NCI-H1417 treated with DMSO at 0.1 percent for 48 hours (cell line): ENCODE results near the gene EIF4B.
"Not testable (repeated sequence)": the region's sequence is repeated elsewhere in the genome, so short reads cannot be mapped to it uniquely, and the experiment has no call there.

Source experiments
- DNase-seq: peaks from one replicate; lab custom pipeline; 2025; lab: John Stamatoyannopoulos, UW

EIF4B gene, protein sequence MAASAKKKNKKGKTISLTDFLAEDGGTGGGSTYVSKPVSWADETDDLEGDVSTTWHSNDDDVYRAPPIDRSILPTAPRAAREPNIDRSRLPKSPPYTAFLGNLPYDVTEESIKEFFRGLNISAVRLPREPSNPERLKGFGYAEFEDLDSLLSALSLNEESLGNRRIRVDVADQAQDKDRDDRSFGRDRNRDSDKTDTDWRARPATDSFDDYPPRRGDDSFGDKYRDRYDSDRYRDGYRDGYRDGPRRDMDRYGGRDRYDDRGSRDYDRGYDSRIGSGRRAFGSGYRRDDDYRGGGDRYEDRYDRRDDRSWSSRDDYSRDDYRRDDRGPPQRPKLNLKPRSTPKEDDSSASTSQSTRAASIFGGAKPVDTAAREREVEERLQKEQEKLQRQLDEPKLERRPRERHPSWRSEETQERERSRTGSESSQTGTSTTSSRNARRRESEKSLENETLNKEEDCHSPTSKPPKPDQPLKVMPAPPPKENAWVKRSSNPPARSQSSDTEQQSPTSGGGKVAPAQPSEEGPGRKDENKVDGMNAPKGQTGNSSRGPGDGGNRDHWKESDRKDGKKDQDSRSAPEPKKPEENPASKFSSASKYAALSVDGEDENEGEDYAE

DNA sequence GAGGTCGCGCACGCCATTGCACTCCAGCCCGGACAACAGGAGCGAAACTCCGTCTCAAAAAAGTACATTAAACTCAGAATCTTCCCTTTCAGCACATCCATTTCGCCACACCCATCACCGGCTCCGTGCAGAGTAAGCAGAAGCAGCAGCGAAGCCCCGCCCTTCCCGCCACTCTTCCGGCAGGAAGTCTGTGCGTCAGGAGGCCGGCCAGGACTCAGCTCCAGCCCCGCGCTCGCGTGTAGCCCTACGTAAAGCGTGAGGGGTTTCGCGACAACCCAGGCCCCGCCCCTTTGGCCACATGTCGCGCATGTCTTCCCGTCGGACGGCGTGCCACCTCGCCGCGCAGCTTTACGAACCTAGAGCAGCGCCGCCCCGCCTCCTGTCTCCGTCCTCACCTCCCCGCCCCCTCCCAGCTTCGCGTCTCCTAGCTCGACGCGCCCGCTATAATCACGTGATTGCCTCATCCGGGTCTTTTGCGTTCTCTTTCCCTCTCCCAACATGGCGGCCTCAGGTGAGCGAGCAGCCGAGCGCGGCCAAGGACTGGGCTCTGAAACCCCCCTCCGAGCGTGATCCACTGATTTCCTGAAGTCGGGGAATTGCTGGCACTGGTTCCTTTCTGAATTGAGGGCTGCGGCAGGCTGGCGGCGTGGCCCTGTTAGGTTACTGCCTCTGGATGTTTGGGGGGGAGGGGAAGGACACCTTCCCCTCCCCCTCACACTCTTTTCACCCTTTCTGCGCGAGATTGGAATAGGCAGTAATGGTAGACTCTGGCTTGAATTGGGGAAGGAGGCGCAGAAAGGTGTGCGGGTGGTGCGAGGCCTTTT is at the start of gene EIF4B:
Gene EIF4B (plus strand): TSS at position 471 of the 824 bp plus-strand sequence. CDS start 28 bp downstream, at position 499.
- DNase-seq, result peak; percentile 98

DNA sequence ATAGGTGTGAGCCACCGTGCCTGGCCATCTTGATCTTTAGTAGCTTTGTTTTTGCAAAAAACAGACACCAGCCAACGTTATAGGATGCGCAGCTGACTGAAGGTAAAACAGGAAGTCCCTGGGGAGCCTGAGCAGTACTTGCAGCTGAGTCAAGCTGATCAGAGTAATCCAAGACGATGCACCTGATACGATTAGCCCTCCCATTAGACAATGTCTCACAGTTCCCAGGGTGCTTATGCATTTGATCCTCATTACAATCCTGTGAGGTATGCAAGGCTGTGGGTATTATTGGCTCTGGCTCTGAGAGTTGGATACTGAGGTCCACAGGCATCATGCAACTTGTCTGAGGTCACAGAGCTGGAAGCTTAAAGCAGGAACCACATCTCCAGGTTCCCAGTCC is 49.3 kb upstream of the EIF4B start:
- no peak for DNase-seq

DNA sequence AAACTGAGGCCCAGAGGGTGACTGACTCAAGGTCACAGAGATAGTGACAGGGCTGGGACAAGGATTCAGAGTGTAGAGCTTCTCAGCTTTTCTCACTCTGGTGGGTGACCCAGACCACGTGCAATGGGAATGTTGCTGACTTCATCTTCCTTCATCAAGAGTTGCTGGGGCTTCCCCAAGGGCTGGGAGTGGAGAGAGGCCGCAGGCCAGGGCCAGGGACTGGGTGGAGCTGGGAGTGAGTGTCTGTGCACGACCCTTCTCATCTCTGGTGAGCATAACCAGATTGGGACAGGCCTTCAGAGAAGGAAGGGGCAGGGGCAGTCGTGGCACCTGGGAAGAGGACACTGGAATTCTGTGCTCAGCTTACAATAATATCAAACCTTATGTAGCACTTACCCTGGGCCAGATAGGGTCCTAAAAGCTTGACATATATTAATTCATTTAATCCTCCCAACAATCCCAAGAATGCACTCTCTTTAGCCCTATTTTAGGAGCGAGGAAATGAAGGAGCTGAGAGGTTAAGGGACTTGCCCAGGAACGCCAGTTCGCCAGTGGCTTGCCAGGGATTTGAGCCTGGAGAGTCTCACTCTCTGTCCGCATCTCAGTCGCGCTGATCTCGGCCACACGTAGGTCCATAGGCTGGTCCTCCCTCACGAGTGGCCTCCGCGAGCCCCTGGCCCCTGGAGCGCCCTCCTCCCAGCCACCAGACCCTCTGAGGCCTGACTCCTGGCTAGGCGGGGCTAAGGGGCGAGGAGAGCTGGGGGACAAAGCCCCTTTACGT is 41.5 kb upstream of the EIF4B start:
- no peak for DNase-seq

DNA sequence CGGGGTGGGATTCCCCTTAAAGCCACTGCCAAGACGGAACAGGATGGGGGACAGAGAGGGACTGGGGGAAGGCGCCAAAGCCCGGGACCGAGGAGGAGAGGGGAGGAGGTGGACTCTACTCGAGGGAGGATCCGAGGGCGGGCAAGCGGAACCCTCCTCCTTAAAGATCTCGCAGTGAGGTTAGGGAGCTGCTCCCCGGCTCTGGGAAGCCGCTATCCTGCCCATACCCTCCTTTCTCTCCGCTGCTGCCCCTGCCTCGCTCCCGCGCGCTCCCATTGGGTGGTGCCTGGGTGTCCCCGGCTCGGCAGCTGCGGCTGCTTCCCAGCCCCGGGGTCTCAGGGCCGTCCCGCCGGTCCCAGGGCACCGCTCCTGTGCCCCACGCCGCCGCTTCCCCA is 40.9 kb upstream of the EIF4B start:
- DNase-seq, result no peak

DNA sequence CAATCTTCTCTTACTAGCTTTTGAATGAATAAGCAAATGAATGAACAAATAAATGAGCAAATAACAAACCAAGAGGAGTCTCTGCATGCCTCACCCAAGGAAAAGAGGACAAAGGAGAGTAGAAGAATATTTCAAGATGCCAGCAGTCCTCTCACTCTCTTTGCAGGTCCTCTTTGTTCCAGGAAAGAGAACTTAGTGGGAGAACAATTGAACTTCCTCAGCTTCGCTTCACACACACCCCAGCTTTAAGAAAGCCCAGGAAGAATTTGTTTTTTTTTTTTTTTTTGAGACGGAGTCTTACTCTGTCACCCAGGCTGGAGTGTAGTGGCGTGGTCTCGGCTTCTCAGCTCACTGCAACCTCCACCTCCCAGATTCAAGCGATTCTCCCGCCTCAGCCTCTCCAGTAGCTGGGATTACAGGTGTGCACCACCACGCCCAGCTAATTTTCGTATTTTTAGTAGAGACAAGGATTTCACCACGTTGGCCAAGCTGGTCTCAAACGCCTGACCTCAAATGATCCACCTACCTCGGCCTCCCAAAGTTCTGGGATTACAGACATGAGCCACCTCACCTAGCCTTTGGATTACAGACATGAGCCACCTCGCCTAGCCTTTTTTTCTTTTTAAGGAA is 37.0 kb upstream of the EIF4B start:
- DNase-seq, result no peak

DNA sequence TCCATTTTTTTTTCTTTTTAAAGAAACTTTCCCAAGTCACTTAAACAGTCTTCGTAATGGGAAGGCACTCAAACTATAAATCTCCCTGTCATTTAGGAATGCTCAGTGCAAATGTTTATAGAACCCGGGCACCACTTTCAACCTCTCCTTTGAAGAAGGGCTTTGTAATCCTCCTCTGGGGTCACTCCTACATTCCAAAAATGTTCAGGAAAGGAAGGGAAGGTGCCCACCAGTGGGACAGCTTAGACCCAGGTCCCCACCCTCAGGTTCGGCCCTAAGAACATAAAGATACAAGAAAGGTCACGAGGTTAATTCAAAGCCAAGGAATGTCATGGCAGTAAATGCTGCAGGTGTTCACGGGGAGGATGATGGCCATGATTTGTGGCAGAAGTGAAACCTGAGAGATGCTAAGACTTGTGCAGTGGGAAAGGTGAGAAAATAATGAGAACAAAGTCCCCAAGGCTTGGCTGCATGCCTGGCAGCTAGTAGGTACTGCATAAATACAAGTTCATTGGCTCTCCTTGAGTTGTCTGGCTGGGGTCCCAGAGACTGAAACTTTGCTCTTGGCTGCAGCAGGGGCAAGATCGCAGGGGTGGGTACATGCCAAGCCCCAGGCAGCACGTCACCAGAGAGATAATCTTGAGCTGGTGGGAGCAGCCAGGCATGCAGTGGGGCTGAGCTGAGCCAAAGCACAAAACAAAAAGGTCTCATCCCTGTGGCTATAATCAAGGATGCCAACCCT is 36.3 kb upstream of the EIF4B start:
- DNase-seq, result no peak

DNA sequence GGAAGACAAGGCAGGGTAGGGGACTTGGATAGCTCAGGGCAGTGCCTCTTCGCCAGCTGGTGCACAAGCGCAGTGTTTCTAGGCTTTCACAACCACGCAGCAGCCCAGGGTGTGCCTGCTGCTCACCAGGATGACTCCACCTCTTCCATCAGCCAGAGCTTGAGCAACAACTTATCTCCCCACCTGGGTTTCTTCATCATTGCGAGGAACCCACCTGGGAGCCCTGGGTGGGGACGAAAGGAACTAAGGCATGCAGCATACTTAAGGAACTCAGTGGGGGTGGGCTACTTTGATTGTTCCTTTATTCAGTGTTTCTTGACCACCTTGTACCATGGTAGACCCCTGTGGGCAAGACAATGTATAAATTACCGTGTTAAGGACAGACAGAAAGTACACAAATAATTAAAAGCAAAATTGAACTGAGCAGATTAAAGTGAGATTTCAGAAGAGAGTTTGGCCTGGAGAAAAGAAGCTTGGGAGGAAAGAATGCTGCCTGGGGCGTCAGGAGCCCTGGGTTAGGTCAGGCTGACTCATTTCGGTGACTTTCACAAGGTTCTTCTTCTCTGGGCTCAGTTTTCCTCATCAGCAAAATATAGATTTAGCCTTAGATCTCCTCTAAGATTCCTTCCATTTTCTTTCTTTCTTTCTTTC is 34.5 kb upstream of the EIF4B start:
- DNase-seq, result no peak

DNA sequence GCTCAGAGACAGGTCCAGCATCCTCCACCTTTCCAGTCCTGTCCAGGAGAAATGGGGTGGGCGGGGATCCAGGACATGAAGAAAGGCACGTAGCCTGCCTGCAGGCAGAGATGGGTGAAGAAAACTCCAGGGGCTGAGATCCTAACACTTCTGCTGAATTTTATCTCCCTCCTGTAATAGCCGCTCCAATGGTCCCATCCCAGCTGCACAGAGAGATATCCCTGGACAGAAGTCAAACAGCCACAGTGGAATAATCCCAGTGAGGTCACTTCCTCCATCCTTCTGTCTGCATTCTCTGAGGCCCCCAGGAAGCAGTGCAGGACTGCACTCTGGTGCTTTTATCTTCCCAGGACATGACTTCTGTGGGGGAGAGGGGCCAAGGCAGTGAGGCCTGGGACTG is 31.1 kb upstream of the EIF4B start:
- DNase-seq, result no peak

DNA sequence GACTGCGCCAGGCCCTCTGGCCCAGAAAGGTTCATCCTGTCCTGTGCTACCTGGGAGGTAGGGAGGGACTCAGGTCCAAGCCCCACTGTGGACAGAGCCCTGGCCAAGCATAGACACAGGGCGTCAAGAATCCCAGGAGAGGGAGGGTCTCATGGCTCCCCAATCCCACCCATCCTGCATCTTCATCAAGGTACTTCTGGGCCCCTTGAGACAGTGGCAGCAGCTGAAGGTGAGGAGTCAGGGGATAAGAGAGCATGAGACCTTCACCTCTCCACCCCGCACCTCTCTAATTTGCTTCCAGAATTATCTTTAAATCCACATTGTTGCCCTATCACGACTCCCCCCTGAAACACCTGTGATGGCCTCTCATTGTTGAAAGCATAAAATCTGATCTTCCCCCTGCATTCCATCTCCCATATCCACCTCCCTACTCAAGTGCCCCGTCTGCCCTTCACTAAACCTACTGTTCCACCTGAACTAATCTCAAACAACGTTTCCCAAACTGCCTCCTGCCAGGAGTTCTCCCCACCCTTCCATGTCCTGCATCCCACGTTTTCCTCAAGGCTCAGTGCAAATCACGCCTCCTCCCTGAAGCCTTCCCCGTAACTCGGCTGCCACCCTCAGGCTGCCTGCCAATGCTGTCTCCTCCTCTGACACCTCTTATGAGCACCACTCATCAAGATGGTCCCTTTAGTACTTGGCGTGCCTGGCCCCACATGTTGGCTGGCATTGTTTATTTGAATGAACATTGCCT is 30.3 kb upstream of the EIF4B start:
- no peak for DNase-seq

DNA sequence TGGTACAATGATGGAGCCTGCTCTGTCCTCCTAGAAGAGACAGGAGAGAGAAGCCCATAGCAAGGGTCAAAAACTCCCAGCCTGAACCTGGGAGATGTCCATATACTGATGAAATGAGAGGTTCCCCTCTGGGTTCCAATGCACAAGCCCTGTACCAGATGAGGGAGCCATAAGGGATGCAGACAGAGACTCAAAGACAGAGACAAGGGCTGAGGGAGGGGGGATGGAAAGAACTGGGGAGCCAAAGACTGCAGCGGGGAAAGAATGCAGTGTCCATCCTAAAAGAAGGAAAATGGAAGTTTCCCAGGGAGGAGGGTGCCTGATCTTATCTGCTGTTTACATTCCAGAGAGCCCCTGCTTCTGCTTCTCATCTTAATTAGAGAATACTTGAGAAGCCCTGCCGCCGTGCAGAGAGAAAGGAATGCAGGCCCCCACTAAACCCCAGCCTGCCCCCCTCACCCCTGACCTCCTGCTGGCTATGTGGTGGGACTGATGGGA is 29.6 kb upstream of the EIF4B start:
- DNase-seq, result no peak

DNA sequence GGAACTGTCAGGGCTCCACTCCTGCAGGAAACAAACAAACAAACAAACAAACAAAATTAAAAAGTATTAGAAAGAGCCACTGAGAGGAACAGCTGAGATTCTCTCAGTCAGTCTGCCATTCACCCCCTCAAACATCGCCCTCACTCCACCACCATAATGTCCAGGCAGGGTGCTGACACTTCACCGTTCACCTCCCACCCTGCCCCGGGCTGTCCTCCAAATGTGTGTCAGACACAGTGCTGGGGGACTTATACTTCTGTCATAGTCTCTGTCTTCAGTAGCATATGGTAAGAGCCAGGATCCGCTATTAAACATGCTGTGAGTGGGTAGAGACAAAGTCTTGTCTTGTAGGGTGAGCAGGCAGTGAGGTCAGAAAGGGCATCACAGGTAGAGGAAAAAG is 29.1 kb upstream of the EIF4B start:
- DNase-seq, result no peak

DNA sequence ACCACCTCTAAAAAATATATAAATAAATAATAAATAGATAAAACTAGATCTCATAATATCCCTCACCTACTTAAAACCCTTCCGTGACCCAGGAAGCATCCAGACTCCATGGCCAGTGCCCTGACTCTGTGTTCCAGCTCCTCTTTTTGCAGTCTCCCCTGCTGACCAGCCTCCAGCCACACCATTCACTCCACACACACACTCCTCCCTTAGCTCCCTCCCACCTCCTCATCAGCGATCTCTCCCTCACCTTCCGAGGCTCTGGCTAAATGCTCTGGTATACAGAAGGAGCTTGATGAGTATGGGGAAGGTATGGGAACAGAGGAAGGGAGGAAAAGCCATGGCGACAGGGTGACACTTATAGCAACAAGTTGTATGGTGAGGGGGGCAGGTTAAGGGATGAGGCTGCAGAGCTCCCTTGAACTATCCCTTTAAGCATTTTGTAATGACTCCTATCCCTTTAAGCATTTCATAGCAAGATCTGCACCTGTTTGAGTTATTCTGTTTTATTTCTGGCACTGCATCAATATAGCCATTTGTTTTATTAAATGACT is 26.1 kb upstream of the EIF4B start:
- DNase-seq, result no peak

DNA sequence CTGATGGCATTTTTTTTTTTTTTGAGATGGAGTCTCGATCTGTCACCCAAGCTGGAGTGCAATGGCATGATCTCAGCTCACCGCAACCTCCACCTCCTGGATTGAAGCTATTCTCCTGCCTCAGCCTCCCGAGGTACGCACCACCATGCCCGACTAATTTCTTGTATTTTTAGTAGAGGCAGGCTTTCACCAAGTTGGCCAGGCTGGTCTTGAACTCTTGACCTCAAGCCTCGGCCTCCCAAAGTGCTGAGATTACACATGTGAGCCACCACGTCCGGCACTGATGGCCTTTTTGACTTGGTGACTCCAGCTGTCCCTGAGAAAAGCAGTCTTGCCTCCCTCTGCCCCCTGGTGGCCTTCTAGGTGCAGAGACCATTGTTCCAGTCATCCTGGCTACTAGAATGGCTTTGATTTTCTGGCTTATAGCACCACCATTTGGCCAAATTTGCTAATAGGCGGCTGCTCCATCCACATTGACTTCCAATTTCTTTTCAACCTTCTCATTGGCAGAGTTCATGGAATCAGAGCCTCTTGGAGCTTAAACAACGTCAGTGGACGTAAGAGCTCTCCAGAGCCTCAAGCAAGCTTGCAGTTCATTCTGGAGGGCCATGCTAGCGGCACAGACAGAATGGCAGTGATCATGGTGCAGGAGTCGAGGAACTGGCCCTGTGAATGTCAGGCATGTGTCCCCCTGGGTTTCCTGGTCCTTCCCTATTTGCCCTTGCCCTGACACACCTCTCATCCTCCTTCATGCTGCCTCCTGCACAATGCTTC is 25.4 kb upstream of the EIF4B start:
- DNase-seq, result peak; percentile 92

DNA sequence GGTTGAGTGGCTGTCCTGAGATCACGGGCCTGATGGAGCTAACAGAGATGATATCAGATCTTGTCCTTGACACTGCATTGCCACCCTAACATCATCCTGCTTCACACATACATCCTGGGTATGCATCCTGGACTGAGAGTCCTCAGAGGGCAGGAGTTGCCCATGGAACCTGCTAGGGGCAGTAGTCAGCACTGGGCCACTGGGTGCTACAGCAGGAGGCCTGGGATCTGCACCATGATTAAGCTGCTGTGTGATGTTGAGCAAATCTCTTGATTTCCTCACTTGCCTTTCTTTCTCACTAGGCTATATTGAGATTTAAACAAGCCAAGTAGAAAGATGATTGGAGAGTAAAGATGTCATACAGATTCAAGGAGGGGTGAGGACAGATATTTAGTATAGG is 22.1 kb upstream of the EIF4B start:
- no peak for DNase-seq

DNA sequence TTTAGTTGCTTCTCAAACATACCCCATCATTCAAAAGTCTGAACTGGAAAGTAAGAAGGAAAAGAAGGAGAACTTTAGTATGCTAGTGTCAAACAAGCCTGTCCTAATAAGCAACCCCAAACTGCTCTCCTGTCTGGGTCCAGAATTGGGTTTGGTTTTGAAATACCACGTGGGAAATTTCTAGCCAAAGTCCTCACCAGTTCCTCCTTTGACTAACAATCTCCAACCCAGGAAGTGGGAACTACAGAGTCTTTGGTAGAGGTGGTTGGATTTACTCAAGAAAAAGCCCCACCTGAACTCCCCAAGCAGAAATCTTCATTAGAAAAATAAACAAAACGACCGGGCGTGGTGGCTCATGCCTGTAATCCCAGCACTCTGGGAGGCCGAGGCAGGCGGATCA is 17.4 kb upstream of the EIF4B start:
- no peak for DNase-seq

DNA sequence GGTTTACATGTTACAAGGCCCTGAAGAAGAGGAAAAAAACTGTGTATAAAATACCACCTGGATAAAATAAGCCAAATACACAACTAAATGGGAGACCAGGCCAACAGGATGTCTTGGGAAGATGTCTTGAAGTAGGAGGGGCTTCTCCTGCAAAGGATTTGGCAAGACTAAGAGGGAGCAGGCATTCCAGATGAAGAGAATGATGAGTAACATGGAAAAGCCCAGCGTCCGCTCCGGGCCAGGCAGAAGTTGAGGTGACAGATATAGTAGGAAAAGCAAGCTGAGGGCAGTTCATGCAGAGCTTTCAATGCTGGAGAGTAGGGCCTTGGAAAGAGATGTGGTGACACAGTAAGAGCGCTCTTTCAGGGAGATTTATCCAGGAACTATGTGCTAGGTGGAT is 16.1 kb upstream of the EIF4B start:
- DNase-seq, result no peak

DNA sequence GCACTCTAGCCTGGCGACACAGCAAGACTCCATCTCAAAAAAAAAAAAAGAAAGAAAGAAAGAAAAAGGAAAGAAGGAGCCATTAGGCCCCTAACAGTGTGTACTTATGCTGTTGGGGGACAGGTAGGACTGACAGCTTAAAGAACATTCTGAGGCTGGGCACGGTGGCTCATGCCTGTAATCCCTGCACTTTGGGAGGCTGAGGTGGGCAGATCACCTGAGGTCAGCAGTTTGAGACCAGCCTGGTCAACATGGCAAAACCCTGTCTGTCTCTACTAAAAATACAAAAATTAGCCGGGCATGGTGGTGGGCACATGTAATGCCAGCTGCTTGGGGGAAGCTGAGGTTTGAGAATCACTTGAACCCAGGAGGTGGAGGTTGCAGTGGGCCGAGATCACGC is 14.0 kb upstream of the EIF4B start:
- not testable (repeated sequence) for DNase-seq
